ENCODE data around the gene RUNX3. TPM values are rescaled to one million over a fixed set of nuclear protein-coding genes. Genes with fewer than 3 reads are reported as not detected.

Gene RUNX3
- total RNA-seq, 1 experiment from 2014 or later, result 0.33 TPM

DNA sequence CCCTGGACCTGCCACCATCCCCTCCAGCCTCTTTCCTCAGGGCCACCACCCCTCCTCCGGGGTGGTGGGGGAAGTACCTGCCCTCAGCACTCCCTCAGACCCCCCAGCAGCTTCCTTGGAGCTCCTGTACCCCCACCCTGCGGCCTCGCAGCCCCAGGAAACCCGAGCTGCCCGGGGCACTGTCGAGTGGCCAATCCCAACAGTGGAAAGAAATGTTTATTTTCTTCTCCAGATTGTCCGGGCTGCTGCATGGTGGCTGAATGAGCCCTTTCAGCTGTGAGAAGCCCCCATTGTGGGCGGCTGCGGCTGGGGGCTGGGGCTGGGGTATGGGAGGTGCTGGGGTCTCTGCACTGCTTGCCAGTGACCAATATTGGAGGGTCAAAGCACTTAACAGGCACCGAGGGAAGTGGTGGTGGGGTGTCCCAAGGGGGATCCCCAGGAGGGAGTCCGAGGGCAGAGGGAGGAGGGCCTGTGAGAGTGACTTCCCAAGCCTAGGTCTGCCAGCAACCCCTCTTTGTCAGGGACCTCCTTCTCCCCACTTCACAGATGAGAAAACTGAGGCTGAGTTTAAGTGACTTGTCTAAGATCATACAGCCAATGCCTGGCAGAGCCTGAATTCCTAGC, 25.2 kb downstream of the RUNX3 start:
- Histone ChIP-seq H2AFZ (ENCODE audit: low read length) (no peak overlapping the region), H3K56ac (ENCODE audit: insufficient read length, low read depth, low read length) (no peak overlapping the region), H3K4me1 (ENCODE audit: insufficient read depth, low read length) (no peaks in the 10 kb centered on the region), H4K20me1 (ENCODE audit: control insufficient read depth, insufficient read depth, insufficient read length) (peaks cover 3% of the 10 kb centered on the region), H3K79me1 (ENCODE audit: insufficient read depth, low read depth, low read length, poor library complexity, severe bottlenecking) (no peaks in the 10 kb centered on the region), H3K27ac (ENCODE audit: insufficient read length, low read depth, low read length) (no peak overlapping the region), H4K91ac (ENCODE audit: insufficient read length, low read depth, low read length) (no peak overlapping the region), H3K4me2 (ENCODE audit: insufficient read depth, insufficient read length, low read length) (no peak overlapping the region), H4K8ac (replicated peaks; ENCODE audit: insufficient read length, low read depth, low read length) (no peak overlapping the region), H3K23ac (ENCODE audit: insufficient read length, low read depth, low read length) (no peak overlapping the region), H2BK12ac (ENCODE audit: insufficient read length, low read depth, low read length) (no peak overlapping the region), H2BK20ac (ENCODE audit: low read depth, low read length, poor library complexity, severe bottlenecking) (no peak overlapping the region), H3K27me3 (ENCODE audit: insufficient read depth, low read length) (no peaks in the 10 kb centered on the region), H3K18ac (ENCODE audit: insufficient read length, low read depth, low read length) (no peak overlapping the region), H3K14ac (ENCODE audit: insufficient read depth, low read length) (no peak overlapping the region), H3K9ac (ENCODE audit: extremely low read depth, insufficient read length, low read length) (no peak overlapping the region), H2BK5ac (ENCODE audit: insufficient read length, low read length) (no peak overlapping the region), H3K4ac (ENCODE audit: low read depth, low read length) (no peak overlapping the region), H3K9me3 (ENCODE audit: control insufficient read depth, low read depth, low read length) (no peaks in the 10 kb centered on the region), H3T11ph (ENCODE audit: low read length) (no peak overlapping the region), H4K5ac (ENCODE audit: insufficient read length, low read depth, low read length) (no peak overlapping the region), H3K79me2 (ENCODE audit: insufficient read depth, low read length) (no peaks in the 10 kb centered on the region), H2AK5ac (ENCODE audit: insufficient read length, low read length) (no peak overlapping the region), H2BK120ac (ENCODE audit: low read depth, low read length, poor library complexity, severe bottlenecking) (no peak overlapping the region), H2BK15ac (ENCODE audit: low read depth, low read length) (no peak overlapping the region), H3K23me2 (ENCODE audit: insufficient read length, low read depth, low read length, poor library complexity, severe bottlenecking) (no peaks in the 10 kb centered on the region)
- TF ChIP-seq CTCF (conservative IDR thresholded peaks at IDR 0.05), result no peak
- Mint-ChIP-seq H3K27ac (no peak overlapping the region), H3K27me3 (ENCODE audit: low read depth) (peaks cover 3% of the 10 kb centered on the region), H3K36me3 (ENCODE audit: insufficient read depth in 1 of 3, low read depth in 3 of 3) (peaks cover 0 to 5% (median 0%) of the 10 kb centered on the region in 3 experiments; a peak in 3 of 7 replicates), H3K4me1 (peaks cover 5 to 23% of the 10 kb centered on the region in 2 experiments), H3K9me3 (peaks cover 0 to 8% of the 10 kb centered on the region in 2 experiments; a peak in 1 of 5 replicates), H3K4me3 (no peak overlapping the region)
- WGBS (ENCODE audit: extremely low coverage, insufficient read length, low lambda C conversion rate), result no CpG with 5 or more reads among the region's 11 CpGs
- peak; percentile 22 for DNase-seq

Data from H9 (cell line).